HG03066 (cell line): ENCODE data around the gene PRXL2A.
"Not testable (repeated sequence)": the region's sequence is repeated elsewhere in the genome, so short reads cannot be mapped to it uniquely, and the experiment has no call there.

Experiments
- ATAC-seq: cut with Tn5 transposase; IDR thresholded peaks from one replicate; pipeline ENCODE4 v1.9.1; 2021; ENCODE audit warnings: low read depth; ENCODE audit not compliant: unreplicated experiment

The PRXL2A gene

DNA sequence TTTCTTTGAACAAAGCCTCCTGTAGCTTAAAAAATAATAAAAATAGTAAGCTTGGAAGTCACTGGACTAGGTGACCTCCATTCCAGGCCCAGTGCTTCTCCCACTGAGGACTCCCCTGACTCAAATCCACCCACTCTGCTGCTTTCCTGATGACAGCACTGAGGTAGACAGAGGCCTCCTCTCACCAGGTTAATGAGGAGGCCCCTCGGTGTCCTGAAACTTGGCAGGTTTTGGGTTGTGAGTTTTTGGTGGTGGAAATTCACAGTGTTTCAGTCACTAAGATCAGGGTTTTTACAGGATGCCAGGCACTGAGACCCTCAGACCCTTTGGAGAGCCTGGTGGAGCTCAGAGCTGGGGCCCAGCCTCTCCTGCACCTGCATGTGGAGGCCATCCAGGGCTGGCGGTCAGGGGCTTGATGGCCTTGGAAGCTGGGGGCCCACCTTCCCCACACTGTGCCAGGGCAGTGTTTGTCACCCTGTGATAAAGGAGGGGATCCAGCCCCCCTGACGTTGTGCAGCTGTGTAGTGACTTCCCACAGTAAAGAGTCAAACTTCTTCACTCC is 64.8 kb downstream of the PRXL2A start:
- ATAC-seq = no peak

DNA sequence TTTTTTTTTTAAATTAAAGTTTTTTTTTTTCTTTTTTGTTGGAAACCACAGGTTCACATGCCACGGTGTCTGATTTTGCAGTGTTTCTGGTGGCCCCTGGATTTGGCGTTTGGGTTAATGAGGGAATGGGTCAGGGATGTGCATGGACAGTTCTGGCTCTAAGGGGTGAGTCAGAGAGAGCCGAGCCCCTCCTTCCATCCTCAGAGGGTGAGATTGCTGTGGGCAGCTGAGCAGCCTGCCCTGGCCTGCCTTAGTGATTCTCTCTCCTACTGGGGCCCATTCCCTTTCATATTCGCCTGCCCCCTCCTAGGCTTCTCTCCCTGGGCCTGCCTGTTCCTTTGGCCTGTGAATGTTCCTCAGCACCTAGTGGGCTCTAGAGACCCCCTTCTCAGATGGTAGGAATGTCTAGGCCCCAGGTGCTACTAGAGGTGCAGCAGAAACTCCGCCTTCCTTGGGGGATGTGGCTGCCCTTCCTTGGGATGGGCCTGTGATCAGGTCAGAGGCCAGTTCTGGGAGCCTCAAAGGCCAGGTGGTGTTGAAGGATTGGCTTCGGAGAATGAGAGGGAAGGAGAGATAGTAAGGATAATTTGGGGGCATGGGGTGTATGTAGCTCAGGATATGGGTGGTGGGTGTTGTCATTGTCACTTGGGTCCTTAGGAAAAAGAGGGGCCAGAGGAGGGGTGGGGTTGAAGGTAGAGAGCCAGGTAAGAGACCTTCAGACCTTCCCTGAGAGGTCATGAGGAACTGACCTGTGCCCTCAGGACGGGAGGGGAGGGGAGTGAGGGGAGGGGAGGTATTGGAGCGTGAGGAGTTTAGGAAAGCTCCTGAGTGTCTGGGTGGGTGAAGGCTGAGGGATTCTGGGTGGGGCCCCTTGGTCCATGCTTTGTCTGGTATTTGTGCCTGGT is 65.6 kb downstream of the PRXL2A start:
- ATAC-seq = no peak

DNA sequence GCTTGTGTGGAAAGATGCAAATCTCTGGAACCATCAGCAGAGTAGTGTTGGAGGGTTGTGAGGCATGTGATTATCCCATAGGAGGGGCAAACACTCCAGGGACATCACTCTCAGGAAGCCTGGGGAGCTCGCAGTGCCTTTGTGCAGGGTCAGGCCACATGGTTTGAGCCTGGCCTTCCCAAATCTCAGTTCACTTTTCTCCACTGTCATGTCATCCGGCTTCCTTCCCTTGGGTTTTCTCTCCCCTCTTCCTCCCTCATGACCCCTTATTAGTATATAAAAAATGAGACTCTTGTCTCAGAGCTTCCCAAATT is 66.2 kb downstream of the PRXL2A start:
- ATAC-seq = no peak

DNA sequence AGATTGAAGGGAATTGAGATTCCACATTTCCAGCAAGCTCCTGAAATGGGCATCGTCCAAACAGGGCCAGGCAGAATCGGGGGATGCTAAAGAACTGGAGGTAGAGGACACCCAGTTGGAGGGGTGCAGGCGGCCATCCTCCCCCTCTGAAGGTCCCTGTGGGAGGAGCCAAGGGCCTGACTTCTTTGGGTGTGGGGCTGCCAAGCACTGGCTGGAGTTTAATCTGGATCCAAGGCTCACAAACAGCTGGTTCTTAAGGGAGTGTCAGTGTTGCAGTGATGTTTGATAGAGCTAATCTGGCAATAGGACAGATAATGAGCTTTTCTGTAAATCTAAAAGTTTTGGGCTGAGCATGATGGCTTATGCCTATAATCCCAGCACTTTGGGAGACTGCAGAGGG is 66.6 kb downstream of the PRXL2A start:
- ATAC-seq = no peak

DNA sequence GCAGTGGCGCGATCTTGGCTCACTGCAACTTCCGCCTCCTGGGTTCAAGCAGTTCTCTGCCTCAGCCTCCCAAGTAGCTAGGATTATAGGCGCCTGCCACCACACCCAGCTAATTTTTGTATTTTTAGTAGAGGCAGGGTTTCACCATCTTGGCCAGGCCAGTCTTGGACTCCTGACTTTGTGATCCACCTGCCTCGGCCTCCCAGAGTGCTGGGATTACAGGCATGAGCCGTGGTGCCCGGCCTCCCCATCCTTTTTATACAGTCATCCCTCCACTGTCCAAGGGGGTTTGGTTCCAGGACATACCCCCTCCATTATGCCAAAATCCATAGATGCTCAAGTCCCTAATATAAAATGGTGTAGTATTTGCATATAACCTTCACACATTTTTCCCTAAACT is 67.3 kb downstream of the PRXL2A start:
- ATAC-seq = not testable (repeated sequence)

DNA sequence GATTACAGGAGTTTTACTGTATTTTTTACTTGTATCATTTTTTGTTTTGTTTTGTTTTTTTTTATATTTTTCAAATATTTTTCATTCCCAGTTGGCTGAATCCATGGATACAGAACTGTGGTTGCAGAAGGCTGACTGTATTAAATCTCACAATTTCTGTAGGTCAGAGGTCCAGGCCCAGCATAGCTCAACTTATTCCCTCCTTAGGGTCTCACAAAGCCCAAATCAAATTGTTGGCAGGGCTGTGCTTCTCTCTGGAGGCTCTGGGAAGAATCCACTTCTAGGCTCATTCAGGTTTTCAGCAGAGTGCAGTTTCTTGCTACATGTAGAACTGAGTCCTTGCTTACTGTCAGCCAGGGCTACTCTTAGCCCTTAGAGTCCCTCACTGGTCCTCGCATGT is 68.3 kb downstream of the PRXL2A start:
- ATAC-seq = no peak

DNA sequence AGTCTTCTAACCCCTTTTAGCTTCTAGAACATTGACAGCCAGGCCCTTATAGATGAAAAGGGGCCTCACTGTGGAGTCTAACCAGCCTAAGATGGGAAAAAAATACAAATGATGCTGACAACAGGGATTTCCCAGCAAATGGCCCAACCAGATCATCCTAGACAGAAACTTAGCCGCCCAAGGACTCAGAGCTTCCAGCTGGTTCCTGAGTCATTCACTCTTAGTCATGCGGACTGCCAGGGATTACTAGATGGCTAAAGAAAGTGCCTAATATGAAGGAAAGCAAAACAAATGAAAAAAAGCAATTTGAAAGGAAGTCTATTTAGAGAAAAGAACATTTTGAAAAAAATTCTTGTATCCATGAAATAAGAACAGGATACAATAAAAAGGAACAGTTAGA is 69.5 kb downstream of the PRXL2A start:
- no peak for ATAC-seq

DNA sequence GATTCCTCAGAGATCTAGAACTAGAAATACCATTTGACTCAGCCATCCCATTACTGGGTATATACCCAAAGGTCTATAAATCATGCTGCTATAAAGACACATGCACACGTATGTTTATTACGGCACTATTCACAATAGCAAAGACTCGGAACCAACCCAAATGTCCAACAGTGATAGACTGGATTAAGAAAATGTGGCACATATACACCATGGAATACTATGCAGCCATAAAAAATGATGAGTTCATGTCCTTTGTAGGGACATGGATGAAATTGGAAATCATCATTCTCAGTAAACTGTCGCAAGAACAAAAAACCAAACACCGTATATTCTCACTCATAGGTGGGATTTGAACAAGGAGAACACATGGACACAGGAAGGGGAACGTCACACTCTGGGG is 72.0 kb downstream of the PRXL2A start:
- not testable (repeated sequence) for ATAC-seq

DNA sequence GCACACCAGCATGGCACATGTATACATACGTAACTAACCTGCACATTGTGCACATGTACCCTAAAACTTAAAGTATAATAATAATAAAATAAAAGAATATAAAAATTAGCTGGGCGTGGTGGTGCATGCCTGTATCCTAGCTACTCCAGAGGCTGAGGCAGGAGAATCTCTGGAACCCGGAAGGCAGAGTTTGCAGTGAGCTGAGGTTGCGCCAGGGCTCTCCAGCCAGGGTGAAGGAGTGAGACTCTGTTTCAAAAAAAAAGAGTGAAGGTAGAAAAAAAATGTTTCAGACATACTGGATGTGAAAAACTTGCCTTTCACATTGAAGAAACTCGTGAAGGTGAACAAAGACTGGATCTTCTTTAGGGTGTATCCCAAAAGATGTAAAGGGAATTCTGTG is 72.5 kb downstream of the PRXL2A start:
- no peak for ATAC-seq

DNA sequence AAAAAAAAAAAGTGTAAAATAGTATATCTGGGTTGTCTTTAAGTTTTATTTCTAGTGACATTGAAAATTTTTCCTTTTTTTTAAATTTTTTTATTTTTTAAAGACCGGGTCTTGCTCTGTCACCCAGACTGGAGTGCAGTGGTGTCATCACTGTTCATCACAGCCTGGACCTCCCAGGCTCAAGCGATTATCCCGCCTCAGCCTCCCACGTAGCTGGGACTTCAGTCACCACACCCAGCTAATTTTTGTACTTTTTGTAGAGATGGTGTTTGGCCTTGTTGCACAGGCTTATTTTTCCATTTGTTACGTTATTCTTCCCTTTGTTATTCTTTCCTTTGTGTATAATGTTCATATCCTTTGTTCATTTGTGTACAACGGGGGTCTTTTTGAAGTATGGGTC is 75.9 kb downstream of the PRXL2A start:
- ATAC-seq = no peak

DNA sequence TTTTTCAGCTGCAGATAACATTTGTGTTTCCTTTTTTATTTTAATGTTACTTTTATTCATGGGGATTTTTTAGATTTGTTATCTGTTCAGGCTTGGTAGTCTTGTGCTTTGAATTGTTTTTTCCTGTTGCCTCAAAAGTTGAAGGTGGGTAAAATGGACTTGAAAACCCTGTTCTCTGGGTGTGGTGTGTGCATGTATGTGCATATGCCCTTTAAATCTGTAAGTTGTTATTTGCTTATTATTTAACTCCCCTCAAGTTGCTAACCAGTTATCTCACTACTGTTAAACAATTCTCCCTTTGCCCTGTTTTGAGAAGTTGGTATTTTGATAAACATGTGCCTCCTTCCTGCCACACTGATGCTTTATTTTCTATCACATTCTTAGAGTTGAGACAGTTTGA is 76.3 kb downstream of the PRXL2A start:
- no peak for ATAC-seq

DNA sequence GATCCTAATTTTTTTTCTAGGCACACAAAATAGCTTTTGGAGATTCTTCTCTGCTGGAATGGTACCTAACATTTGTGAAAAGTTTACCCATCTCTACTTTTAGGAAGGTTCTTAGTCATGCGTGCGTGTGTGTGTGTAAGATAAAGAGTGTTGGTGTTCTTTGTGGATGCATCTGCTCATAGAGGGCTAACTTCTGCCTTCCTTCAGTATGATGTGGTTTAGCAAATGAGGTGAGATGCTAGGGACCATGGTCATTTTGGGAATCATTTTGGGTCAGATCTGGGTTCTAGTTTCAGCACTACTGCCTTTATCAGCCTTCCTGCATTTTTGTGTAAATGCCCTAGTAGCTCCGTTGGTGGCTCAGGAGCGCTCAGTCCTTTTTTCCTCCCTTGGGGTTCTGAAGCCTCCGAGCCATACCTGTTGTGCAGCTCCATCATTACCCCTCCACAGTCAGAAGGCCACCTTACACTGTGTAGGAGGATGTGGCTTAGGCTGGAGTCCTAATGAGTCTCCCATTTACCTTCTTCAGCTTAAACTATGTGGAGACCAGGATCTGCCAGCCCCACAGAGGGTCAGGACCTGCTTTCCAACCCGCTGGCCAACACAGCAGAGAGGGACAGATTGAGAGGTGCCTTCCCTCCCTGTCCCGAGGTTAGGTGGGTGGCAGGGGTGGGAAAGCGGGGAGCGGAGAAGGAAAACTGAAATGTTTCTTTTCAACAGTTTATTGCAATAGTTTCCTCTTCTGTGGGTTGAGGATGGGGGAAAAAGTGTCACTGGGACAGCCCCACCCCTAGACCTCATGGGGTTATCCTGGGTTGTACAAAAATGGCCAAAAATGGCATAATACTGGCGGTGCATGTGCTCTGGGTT is 77.0 kb downstream of the PRXL2A start:
- no peak for ATAC-seq

DNA sequence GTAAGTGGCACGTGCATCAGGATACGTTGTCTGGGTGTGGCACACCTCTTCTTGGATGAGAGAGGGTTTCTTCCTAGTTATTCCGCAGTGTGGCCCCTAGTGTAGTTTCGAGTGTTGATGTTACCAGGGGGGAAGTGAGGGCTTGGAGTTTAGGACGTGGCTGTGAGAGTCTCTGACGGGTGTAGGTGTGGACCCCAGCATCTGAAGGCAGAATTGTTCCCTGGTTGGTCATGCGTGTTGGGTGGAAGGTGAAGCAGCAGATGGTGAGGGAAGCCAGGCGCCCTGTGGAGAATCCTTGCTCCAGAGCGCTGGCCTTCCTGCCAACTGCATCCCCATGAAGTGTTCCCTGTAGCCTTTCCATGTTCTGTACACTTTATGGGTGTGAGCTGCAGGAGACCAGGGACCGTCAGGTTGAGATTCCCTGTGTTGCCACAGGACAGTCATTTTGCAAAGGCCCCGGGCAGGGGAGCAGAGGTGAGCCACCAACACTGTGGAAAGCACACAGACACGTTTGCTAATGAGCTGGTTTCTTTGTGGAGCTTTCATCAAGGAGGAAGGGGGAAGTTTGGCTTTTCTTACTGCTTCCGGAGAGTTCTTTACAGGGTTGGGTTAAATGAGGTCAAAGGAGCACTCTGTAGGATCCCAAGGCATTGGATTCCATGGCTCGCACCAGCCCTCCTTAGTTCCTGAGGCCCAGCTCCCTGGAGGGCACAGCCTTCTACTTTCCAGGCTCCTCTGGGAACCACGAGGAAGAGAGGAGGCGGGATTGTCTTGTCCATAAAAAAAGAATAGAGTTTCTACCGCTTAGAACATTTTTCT is 77.8 kb downstream of the PRXL2A start:
- no peak for ATAC-seq
